Measurements from ENCODE around the gene SPSB4.

DNA sequence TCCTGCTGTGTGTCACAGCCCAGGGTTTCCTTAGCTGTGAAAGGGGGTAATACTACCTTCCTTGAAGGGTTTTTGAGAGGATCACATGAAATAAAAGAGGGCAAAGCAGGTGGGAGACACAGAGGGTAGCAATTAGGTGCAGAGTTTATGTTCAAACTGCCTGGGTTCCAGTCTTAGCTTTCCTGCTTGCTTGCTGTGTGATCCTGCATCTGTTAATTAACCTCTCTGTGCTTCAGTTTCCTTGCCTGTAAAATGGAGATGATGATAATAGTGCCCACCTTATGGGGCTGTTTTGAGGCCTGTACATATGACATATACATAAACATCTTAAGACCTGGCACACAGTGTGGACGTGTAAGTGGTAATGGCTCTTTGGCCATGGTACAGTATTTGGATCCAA lies 35.0 kb downstream of the SPSB4 start:
- TF ChIP-seq, protein P1, sequence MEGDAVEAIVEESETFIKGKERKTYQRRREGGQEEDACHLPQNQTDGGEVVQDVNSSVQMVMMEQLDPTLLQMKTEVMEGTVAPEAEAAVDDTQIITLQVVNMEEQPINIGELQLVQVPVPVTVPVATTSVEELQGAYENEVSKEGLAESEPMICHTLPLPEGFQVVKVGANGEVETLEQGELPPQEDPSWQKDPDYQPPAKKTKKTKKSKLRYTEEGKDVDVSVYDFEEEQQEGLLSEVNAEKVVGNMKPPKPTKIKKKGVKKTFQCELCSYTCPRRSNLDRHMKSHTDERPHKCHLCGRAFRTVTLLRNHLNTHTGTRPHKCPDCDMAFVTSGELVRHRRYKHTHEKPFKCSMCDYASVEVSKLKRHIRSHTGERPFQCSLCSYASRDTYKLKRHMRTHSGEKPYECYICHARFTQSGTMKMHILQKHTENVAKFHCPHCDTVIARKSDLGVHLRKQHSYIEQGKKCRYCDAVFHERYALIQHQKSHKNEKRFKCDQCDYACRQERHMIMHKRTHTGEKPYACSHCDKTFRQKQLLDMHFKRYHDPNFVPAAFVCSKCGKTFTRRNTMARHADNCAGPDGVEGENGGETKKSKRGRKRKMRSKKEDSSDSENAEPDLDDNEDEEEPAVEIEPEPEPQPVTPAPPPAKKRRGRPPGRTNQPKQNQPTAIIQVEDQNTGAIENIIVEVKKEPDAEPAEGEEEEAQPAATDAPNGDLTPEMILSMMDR (conservative IDR thresholded peaks at IDR 0.05; ENCODE audit: low read length) = no peak
- no peak for TF ChIP-seq EZH2phosphoT487 (IDR thresholded peaks at IDR 0.05; ENCODE audit: borderline replicate concordance, low read depth, low read length)
